Fibroblast of villous mesenchyme (primary cell): ENCODE results near the gene ADGRG6. TPM values are rescaled to one million over a fixed set of nuclear protein-coding genes. Genes with fewer than 3 reads are reported as not detected.
A peak's percentile ranks its signal among the peaks of the same experiment; 100 is the strongest.
"Not testable (repeated sequence)": the region's sequence is repeated elsewhere in the genome, so short reads cannot be mapped to it uniquely, and the experiment has no call there.

Experiments
- DNase-seq: peaks from one replicate; pipeline ENCODE4 v3.0.0-alpha.2; 2010; ENCODE audit warnings: low read depth
- H3K4me3 ChIP-seq: 2 replicates; pipeline ENCODE4 v1.5.1; 2011; ENCODE audit warnings: low read depth, mild to moderate bottlenecking, low read length
- CTCF ChIP-seq: IDR thresholded peaks from 2 replicates; pipeline ENCODE4 v1.5.1; 2012; ENCODE audit warnings: low read depth, mild to moderate bottlenecking, low read length; ENCODE audit not compliant: insufficient read depth
- total RNA-seq: library from RNA; depleted of rRNA; stranded (reverse); fragments of >200 nt; gene quantifications from 2 replicates; pipeline ENCODE4 v1.2.3, GENCODE V29; 2012

Gene ADGRG6
- total RNA-seq, 1 donor: 153 TPM

GRCh38 chr6:142444376-142444775, 142.6 kb downstream of the ADGRG6 start:
- DNase-seq: peak; percentile 44
- TF ChIP-seq CTCF: no peak
- H3K4me3 ChIP-seq: no peak overlapping the region

GRCh38 chr6:142444881-142445301, 143.1 kb downstream of the ADGRG6 start:
- DNase-seq: peak; percentile 76
- H3K4me3 ChIP-seq: no peak overlapping the region
- TF ChIP-seq CTCF: no peak

- H3K4me3 ChIP-seq: no peak overlapping the region
- TF ChIP-seq CTCF: no peak
These were observed 144.4 kb downstream of the ADGRG6 start for GRCh38 chr6:142446168-142446567.

GRCh38 chr6:142446576-142446975, 144.8 kb downstream of the ADGRG6 start:
- TF ChIP-seq CTCF: no peak

More at GRCh38 chr6:142446168-142446567, 144.4 kb downstream of the ADGRG6 start:
- no peak for DNase-seq

GRCh38 chr6:142448091-142448729, 146.4 kb downstream of the ADGRG6 start:
- no peak overlapping the region for H3K4me3 ChIP-seq
- no peak for TF ChIP-seq CTCF
- DNase-seq: no peak

More at GRCh38 chr6:142446576-142446975, 144.8 kb downstream of the ADGRG6 start:
- H3K4me3 ChIP-seq: no peak overlapping the region
- DNase-seq: no peak

- not testable (repeated sequence) for DNase-seq, H3K4me3 ChIP-seq
These were observed 149.0 kb downstream of the ADGRG6 start for GRCh38 chr6:142450856-142451255.

- DNase-seq: no peak
- H3K4me3 ChIP-seq: no peak overlapping the region
- no peak for TF ChIP-seq CTCF
These were observed 151.2 kb downstream of the ADGRG6 start for GRCh38 chr6:142452993-142453392.

- peak; percentile 62 for DNase-seq
- not testable (repeated sequence) for H3K4me3 ChIP-seq
These were observed 152.4 kb downstream of the ADGRG6 start for GRCh38 chr6:142454196-142454595.

GRCh38 chr6:142454848-142455247, 153.0 kb downstream of the ADGRG6 start:
- not testable (repeated sequence) for H3K4me3 ChIP-seq, DNase-seq
